HG03045 (cell line): ENCODE results near the gene VSX2.
A peak's percentile ranks its signal among the peaks of the same experiment; 100 is the strongest.

Experiments used
- ATAC-seq: cut with Tn5 transposase; IDR thresholded peaks from one replicate; pipeline ENCODE4 v1.9.1; 2021; ENCODE audit warnings: mild to moderate bottlenecking, moderate library complexity; ENCODE audit not compliant: unreplicated experiment

The VSX2 gene

GRCh38 chr14:74220991-74221390 is 18.3 kb upstream of the VSX2 start:
- no peak for ATAC-seq

- ATAC-seq: no peak
Measured at GRCh38 chr14:74221741-74222140, 17.5 kb upstream of the VSX2 start.

GRCh38 chr14:74223016-74223415 is 16.2 kb upstream of the VSX2 start:
- no peak for ATAC-seq

- ATAC-seq: no peak
Measured at GRCh38 chr14:74231784-74232183, 7.5 kb upstream of the VSX2 start.

GRCh38 chr14:74235017-74235416 is 4.2 kb upstream of the VSX2 start:
- no peak for ATAC-seq

GRCh38 chr14:74237441-74237840 is 1.8 kb upstream of the VSX2 start:
- no peak for ATAC-seq

GRCh38 chr14:74239848-74240793 is 872 bp downstream of the VSX2 start:
- ATAC-seq: no peak

GRCh38 chr14:74240794-74241651 is 1.8 kb downstream of the VSX2 start:
- no peak for ATAC-seq

- no peak for ATAC-seq
Measured at GRCh38 chr14:74241652-74242017, 2.4 kb downstream of the VSX2 start.

- ATAC-seq: no peak
Measured at GRCh38 chr14:74242021-74242779, 3.0 kb downstream of the VSX2 start.

- no peak for ATAC-seq
Measured at GRCh38 chr14:74242780-74243042, 3.5 kb downstream of the VSX2 start.

- ATAC-seq: no peak
Measured at GRCh38 chr14:74243051-74243450, 3.8 kb downstream of the VSX2 start.

GRCh38 chr14:74244115-74244514 is 4.9 kb downstream of the VSX2 start:
- ATAC-seq: no peak

- no peak for ATAC-seq
Measured at GRCh38 chr14:74245292-74245691, 6.0 kb downstream of the VSX2 start.

GRCh38 chr14:74246542-74246941 is 7.3 kb downstream of the VSX2 start:
- ATAC-seq: no peak

GRCh38 chr14:74248017-74248416 is 8.8 kb downstream of the VSX2 start:
- ATAC-seq: no peak

GRCh38 chr14:74249433-74250375 is 10.5 kb downstream of the VSX2 start:
- no peak for ATAC-seq

GRCh38 chr14:74255281-74255680 is 16.0 kb downstream of the VSX2 start:
- ATAC-seq: no peak

- ATAC-seq: peak; percentile 71
Measured at GRCh38 chr14:74257078-74257940, 18.1 kb downstream of the VSX2 start.
